H9 (cell line): Measurements from ENCODE around the gene CTNNA1. TPM values are rescaled to one million over a fixed set of nuclear protein-coding genes. Genes with fewer than 3 reads are reported as not detected.

Experiments used
- DNase-seq: peaks from one replicate; pipeline ENCODE4 v3.0.0-alpha.2; 2017
- H2AFZ ChIP-seq: one replicate; pipeline ENCODE4 v1.6.1; 2013; ENCODE audit warnings: mild to moderate bottlenecking, low read length, control low read depth, moderate library complexity
- H2AK5ac ChIP-seq: 2 replicates; pipeline ENCODE4 v1.6.1; 2013; ENCODE audit warnings: low read length, control low read depth, mixed read lengths; ENCODE audit not compliant: insufficient read length
- H2BK120ac ChIP-seq: one replicate; pipeline ENCODE4 v1.6.1; 2013; ENCODE audit warnings: low read depth, mild to moderate bottlenecking, low read length, control low read depth, inconsistent platforms; ENCODE audit not compliant: poor library complexity, severe bottlenecking
- H2BK12ac ChIP-seq: 2 replicates; pipeline ENCODE4 v1.6.1; 2013; ENCODE audit warnings: low read length, control low read depth, mixed read lengths, low read depth; ENCODE audit not compliant: insufficient read length
- H2BK15ac ChIP-seq: 2 replicates; pipeline ENCODE4 v1.6.1; 2013; ENCODE audit warnings: low read depth, low read length, control low read depth
- H2BK20ac ChIP-seq: one replicate; pipeline ENCODE4 v1.6.1; 2013; ENCODE audit warnings: low read depth, mild to moderate bottlenecking, low read length, control low read depth, inconsistent platforms; ENCODE audit not compliant: poor library complexity, severe bottlenecking
- H2BK5ac ChIP-seq: 2 replicates; pipeline ENCODE4 v1.6.1; 2013; ENCODE audit warnings: low read length, control low read depth, mixed read lengths; ENCODE audit not compliant: insufficient read length
- H3K14ac ChIP-seq: 2 replicates; pipeline ENCODE4 v1.6.1; 2013; ENCODE audit warnings: low read length, control low read depth; ENCODE audit not compliant: insufficient read depth
- H3K18ac ChIP-seq: 2 replicates; pipeline ENCODE4 v1.6.1; 2013; ENCODE audit warnings: low read depth, mild to moderate bottlenecking, mixed read lengths, low read length, control low read depth; ENCODE audit not compliant: insufficient read length
- H3K23ac ChIP-seq: 2 replicates; pipeline ENCODE4 v1.6.1; 2013; ENCODE audit warnings: low read length, control low read depth, mixed read lengths, low read depth; ENCODE audit not compliant: insufficient read length
- H3K23me2 ChIP-seq: 2 replicates; pipeline ENCODE4 v1.6.1; 2013; ENCODE audit warnings: low read depth, mild to moderate bottlenecking, mixed read lengths, low read length, control low read depth; ENCODE audit not compliant: insufficient read length, poor library complexity, severe bottlenecking
- H3K27ac ChIP-seq: 2 replicates; pipeline ENCODE4 v1.5.1; 2013; ENCODE audit warnings: low read length, control low read depth, mixed read lengths, low read depth; ENCODE audit not compliant: insufficient read length
- H3K27me3 ChIP-seq: 2 replicates; pipeline ENCODE4 v1.6.1; 2013; ENCODE audit warnings: low read length, control low read depth, inconsistent platforms; ENCODE audit not compliant: insufficient read depth
- H3K4ac ChIP-seq: 2 replicates; pipeline ENCODE4 v1.6.1; 2013; ENCODE audit warnings: low read depth, mild to moderate bottlenecking, control low read depth, inconsistent platforms, low read length, moderate library complexity
- H3K4me1 ChIP-seq: 2 replicates; pipeline ENCODE4 v1.6.1; 2013; ENCODE audit warnings: low read length, control low read depth, inconsistent platforms; ENCODE audit not compliant: insufficient read depth
- H3K4me2 ChIP-seq: 2 replicates; pipeline ENCODE4 v1.6.1; 2013; ENCODE audit warnings: low read length, control low read depth, mixed read lengths; ENCODE audit not compliant: insufficient read length, insufficient read depth
- H3K56ac ChIP-seq: 2 replicates; pipeline ENCODE4 v1.6.1; 2013; ENCODE audit warnings: low read depth, mild to moderate bottlenecking, mixed read lengths, low read length, control low read depth; ENCODE audit not compliant: insufficient read length
- H3K79me1 ChIP-seq: 2 replicates; pipeline ENCODE4 v1.6.1; 2013; ENCODE audit warnings: low read depth, mild to moderate bottlenecking, moderate library complexity, low read length, control low read depth, inconsistent platforms; ENCODE audit not compliant: insufficient read depth, poor library complexity, severe bottlenecking
- H3K79me2 ChIP-seq: 2 replicates; pipeline ENCODE4 v1.6.1; 2013; ENCODE audit warnings: low read length, control low read depth, inconsistent platforms; ENCODE audit not compliant: insufficient read depth
- H3K9ac ChIP-seq: 2 replicates; pipeline ENCODE4 v1.6.1; 2013; ENCODE audit warnings: low read length, control low read depth, mixed read lengths; ENCODE audit not compliant: insufficient read length; ENCODE audit errors: extremely low read depth
- H3K9me3 ChIP-seq: one replicate; pipeline ENCODE4 v1.6.1; 2013; ENCODE audit warnings: low read depth, low read length, inconsistent platforms; ENCODE audit not compliant: control insufficient read depth
- H3T11ph ChIP-seq: one replicate; pipeline ENCODE4 v1.6.1; 2013; ENCODE audit warnings: mild to moderate bottlenecking, low read length, control low read depth, inconsistent platforms
- H4K20me1 ChIP-seq: one replicate; pipeline ENCODE4 v1.6.1; 2013; ENCODE audit not compliant: control insufficient read depth, insufficient read length, insufficient read depth
- H4K5ac ChIP-seq: 2 replicates; pipeline ENCODE4 v1.6.1; 2013; ENCODE audit warnings: low read depth, mild to moderate bottlenecking, mixed read lengths, low read length, control low read depth; ENCODE audit not compliant: insufficient read length
- H4K8ac ChIP-seq: replicated peaks from 2 replicates; pipeline ENCODE4 v1.6.1; 2013; ENCODE audit warnings: low read length, control low read depth, mixed read lengths, low read depth; ENCODE audit not compliant: insufficient read length
- H4K91ac ChIP-seq: 2 replicates; pipeline ENCODE4 v1.6.1; 2013; ENCODE audit warnings: low read depth, mild to moderate bottlenecking, moderate library complexity, mixed read lengths, low read length, control low read depth; ENCODE audit not compliant: insufficient read length
- H3K27ac Mint-ChIP-seq, 3 experiments: 2 replicates in 2 of 3; 3 replicates in 1 of 3; pipeline ENCODE4 v1.8.0; 2020 to 2021; ENCODE audit warnings: mixed read lengths in 3 of 3, mild to moderate bottlenecking in 1 of 3, moderate library complexity in 1 of 3
- H3K27me3 Mint-ChIP-seq: 2 replicates; pipeline ENCODE4 v1.8.0; 2021; ENCODE audit warnings: low read depth, mild to moderate bottlenecking, moderate library complexity, mixed read lengths
- H3K36me3 Mint-ChIP-seq, 3 experiments: 2 replicates in 2 of 3; 3 replicates in 1 of 3; pipeline ENCODE4 v1.8.0; 2020 to 2021; ENCODE audit warnings: low read depth in 3 of 3, mixed read lengths in 3 of 3; ENCODE audit not compliant: insufficient read depth in 1 of 3
- H3K4me1 Mint-ChIP-seq, 2 experiments: 2 replicates each; pipeline ENCODE4 v1.8.0; 2020; ENCODE audit warnings: mixed read lengths in 2 of 2
- H3K4me3 Mint-ChIP-seq, 2 experiments: 2 replicates in 1 of 2; 3 replicates in 1 of 2; pipeline ENCODE4 v1.8.0; 2020 to 2021; ENCODE audit warnings: mild to moderate bottlenecking in 2 of 2, mixed read lengths in 2 of 2, moderate library complexity in 1 of 2
- H3K9me3 Mint-ChIP-seq, 2 experiments: 2 replicates in 1 of 2; 3 replicates in 1 of 2; pipeline ENCODE4 v1.8.0; 2020; ENCODE audit warnings: mild to moderate bottlenecking in 2 of 2, mixed read lengths in 2 of 2, moderate library complexity in 1 of 2
- CTCF ChIP-seq: fragments of 200-600 bp; sonication (generic); conservative IDR thresholded peaks from 3 replicates; pipeline ENCODE4 v1.8.0; 2021; ENCODE audit warnings: antibody characterized with exemption, mild to moderate bottlenecking
- WGBS: extraction: QIAGEN DNeasy Blood & Tissue Kit; methylation state at CpG from one replicate; pipeline ENCODE4 v1.1.7; 2013; ENCODE audit warnings: missing lambda C conversion rate, low lambda C conversion rate, mixed read lengths; ENCODE audit not compliant: insufficient read length; ENCODE audit errors: extremely low coverage; 5-methylcytosine and 5-hydroxymethylcytosine counted together
- total RNA-seq: library from RNA; stranded (reverse); gene quantifications from 2 replicates; pipeline ENCODE4 v1.2.1, GENCODE V29; 2021

Gene CTNNA1
- total RNA-seq, 1 experiment from 2014 or later, result 354 TPM

GRCh38 chr5:138954257-138955012 lies 201.2 kb downstream of the CTNNA1 start:
- no peaks in the 10 kb centered on the region; the same call in 1 of the 2 replicates for H3K27me3 Mint-ChIP-seq
- H3K79me2 ChIP-seq, result no peaks in the 10 kb centered on the region
- H2BK5ac ChIP-seq, result no peak overlapping the region
- no peaks in the 10 kb centered on the region for H4K20me1 ChIP-seq
- H2BK20ac ChIP-seq, result no peak overlapping the region
- H2BK12ac ChIP-seq, result no peak overlapping the region
- no peak overlapping the region for H3T11ph ChIP-seq
- H3K9me3 Mint-ChIP-seq, result no peaks in the 10 kb centered on the region
- no peak overlapping the region for H3K56ac ChIP-seq
- no peaks in the 10 kb centered on the region for H3K79me1 ChIP-seq
- no CpG with 5 or more reads among the region's 4 CpGs for WGBS
- H3K27ac Mint-ChIP-seq, result peak overlapping the region in 1 of 3 experiments; percentile 80; a peak in 1 of 7 replicates
- no peak overlapping the region for H4K8ac ChIP-seq
- DNase-seq, result no peak
- H3K23me2 ChIP-seq, result no peaks in the 10 kb centered on the region
- no peak overlapping the region for H2BK15ac ChIP-seq
- H3K9ac ChIP-seq, result no peak overlapping the region
- H2AK5ac ChIP-seq, result no peak overlapping the region
- no peak overlapping the region for H4K91ac ChIP-seq
- no peaks in the 10 kb centered on the region for H3K9me3 ChIP-seq
- H3K4me1 Mint-ChIP-seq, result peaks cover 10 to 14% of the 10 kb centered on the region in 2 experiments
- H3K4me3 Mint-ChIP-seq, result no peak overlapping the region
- no peak overlapping the region for H3K18ac ChIP-seq
- no peak overlapping the region; the same call in 1 of the 2 replicates for H3K14ac ChIP-seq
- no peaks in the 10 kb centered on the region for H3K36me3 Mint-ChIP-seq
- no peak overlapping the region for H3K27ac ChIP-seq
- peaks cover 2% of the 10 kb centered on the region; the same call in 1 of the 2 replicates for H3K4me1 ChIP-seq
- H2BK120ac ChIP-seq, result no peak overlapping the region
- no peak overlapping the region for H3K4me2 ChIP-seq
- H3K4ac ChIP-seq, result no peak overlapping the region
- TF ChIP-seq CTCF, result no peak
- no peak overlapping the region for H4K5ac ChIP-seq
- H2AFZ ChIP-seq, result no peak overlapping the region
- no peaks in the 10 kb centered on the region for H3K27me3 ChIP-seq
- no peak overlapping the region for H3K23ac ChIP-seq
